ENCODE results near the gene UBP1. TPM values are rescaled to one million over a fixed set of nuclear protein-coding genes. Genes with fewer than 3 reads are reported as not detected.
A peak's percentile ranks its signal among the peaks of the same experiment; 100 is the strongest.

Gene UBP1
- total and polyA plus RNA-seq, 9 of the 15 experiments (the other 6 are each of a cell fraction or from before 2014, with no cell fraction given) = 13.6 to 143 (median 79.6) TPM

- no peak for TF ChIP-seq ILF3 (IDR thresholded peaks at IDR 0.05; ENCODE audit: borderline replicate concordance)
- no peak for TF ChIP-seq BDP1 (IDR thresholded peaks at IDR 0.05; ENCODE audit: insufficient read depth, insufficient read length)
- no peak for TF ChIP-seq ZNF431 (CRISPR knock-in tag; IDR thresholded peaks at IDR 0.05)
- TF ChIP-seq ZFPM2 (CRISPR knock-in tag; IDR thresholded peaks at IDR 0.05) = no peak
- TF ChIP-seq MECOM (CRISPR knock-in tag; IDR thresholded peaks at IDR 0.05) = no peak
- TF ChIP-seq ZNF707 (CRISPR knock-in tag; conservative IDR thresholded peaks at IDR 0.05) = no peak
- TF ChIP-seq U2AF2 (optimal IDR thresholded peaks at IDR 0.05; ENCODE audit: low read depth, low read length) = no peak
- no peak for TF ChIP-seq KAT2B (IDR thresholded peaks at IDR 0.05; ENCODE audit: low read depth, low read length)
- TF ChIP-seq SUPT5H (IDR thresholded peaks at IDR 0.05) = peak; percentile 98
- TF ChIP-seq PTTG1 (tag; IDR thresholded peaks at IDR 0.05; ENCODE audit: low read depth) = no peak
- TF ChIP-seq POLR2B (IDR thresholded peaks at IDR 0.05; ENCODE audit: low read depth, partially characterized antibody) = peak; percentile 99
- no peak for TF ChIP-seq TCFL5 (CRISPR knock-in tag; conservative IDR thresholded peaks at IDR 0.05)
- TF ChIP-seq ZBTB11 (CRISPR knock-in tag; IDR thresholded peaks at IDR 0.05) = peak in 2 of 3 experiments; percentile 33 to 96; a peak in 3 of 6 replicates
- no peak for TF ChIP-seq NELFE (IDR thresholded peaks at IDR 0.05; ENCODE audit: insufficient read depth, insufficient read length)
- no peak for TF ChIP-seq CHD4 (IDR thresholded peaks at IDR 0.05; ENCODE audit: insufficient read depth, insufficient replicate concordance, low read depth, low read length, poor library complexity, severe bottlenecking)
- no peak for TF ChIP-seq MCM7 (IDR thresholded peaks at IDR 0.05)
- peak; percentile 72 for TF ChIP-seq SMAD1 (IDR thresholded peaks at IDR 0.05; ENCODE audit: low read depth, low read length, partially characterized antibody)
- TF ChIP-seq ARID2 (IDR thresholded peaks at IDR 0.05) = no peak
Measured at GRCh38 chr3:33440328-33441224, at the start of gene UBP1 (continued).
